Measurements from ENCODE around the gene KLC1.

GRCh38 chr14:103684471-103684870 is 55.5 kb downstream of the KLC1 start:
- TF ChIP-seq EZH2phosphoT487 (IDR thresholded peaks at IDR 0.05; ENCODE audit: borderline replicate concordance, low read length) (no peak), CTCF (IDR thresholded peaks at IDR 0.05; ENCODE audit: low read depth, low read length, poor library complexity, severe bottlenecking) (no peak)

Data from DOHH2 (cell line).